ENCODE data around the gene GDF3.
"Not testable (repeated sequence)": the region's sequence is repeated elsewhere in the genome, so short reads cannot be mapped to it uniquely, and the experiment has no call there.

GDF3 gene

DNA sequence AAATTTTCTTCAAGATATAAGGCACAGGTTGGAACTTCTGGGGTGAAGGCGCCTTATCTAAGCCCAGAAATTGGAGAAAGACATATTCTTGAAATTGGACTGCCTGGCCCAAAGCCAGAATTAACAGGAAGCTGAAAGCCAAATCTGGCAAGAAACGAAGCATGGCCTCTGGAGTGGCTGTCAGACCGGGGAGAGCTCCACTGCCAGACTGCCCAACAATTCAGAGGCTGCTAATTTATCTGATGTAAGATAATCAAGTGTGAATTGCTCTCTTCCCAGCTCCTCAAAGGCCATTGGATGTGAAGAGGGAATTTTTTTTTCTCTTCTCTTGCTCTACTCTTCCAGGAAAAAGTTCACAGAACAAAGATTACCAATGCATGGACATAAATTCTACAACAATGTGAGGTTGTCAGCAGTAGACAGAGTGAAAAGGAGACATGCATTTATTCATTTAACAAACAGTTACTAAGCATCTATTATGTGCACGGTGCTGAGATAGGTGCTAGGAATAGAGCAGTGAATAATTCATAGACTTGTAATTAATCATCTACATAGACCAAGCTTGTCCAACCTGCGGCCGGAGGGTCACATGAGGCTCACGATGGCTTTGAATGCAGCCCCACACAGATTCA lies at the start of gene GDF3:
Gene GDF3, minus strand, starts transcription at position 210 of the 632 bp plus-strand sequence. Its CDS starts 47 bp downstream, at position 163.
- DNase-seq (ENCODE audit: low spot score), result peak; percentile 20

DNA sequence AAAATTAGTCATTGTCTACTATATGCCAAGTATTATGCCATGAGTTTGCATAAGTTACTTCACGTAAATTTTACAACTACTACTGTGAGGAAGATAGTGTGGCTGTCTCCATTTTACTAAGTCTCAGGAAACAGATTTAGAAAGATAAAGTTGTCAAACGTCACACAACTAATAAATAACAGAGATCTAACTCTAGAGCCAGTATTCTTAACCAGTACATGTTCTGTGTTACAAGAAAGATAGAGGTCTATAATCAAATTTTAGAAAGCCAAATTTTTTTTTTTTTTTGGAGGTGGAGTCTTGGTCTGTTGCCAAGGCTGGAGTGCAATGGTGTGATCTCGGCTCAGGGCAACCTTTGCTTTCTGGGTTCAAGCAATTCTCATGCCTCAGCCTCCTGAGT lies 37.4 kb upstream of the GDF3 start:
- no peak for DNase-seq (ENCODE audit: low spot score)

DNA sequence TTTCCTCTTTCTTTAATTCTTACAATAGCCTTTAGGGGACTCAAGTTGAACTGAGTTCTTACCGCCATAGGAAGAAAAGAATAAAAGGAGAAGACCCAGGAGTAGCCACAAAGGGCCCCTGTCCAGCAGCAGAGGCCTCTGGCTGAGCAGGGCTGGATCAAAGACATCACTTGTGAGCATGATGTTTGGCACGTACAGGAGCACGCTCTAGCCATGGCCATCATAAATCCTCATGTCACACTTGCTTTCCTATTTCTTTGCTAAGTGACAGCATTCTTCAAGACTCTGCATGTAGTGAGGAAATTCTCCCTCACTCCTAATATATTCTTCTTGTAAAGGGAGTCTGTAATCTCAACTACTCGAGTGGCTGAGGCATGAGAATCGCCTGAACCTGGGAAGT lies 35.9 kb upstream of the GDF3 start:
- DNase-seq (ENCODE audit: low spot score), result no peak

DNA sequence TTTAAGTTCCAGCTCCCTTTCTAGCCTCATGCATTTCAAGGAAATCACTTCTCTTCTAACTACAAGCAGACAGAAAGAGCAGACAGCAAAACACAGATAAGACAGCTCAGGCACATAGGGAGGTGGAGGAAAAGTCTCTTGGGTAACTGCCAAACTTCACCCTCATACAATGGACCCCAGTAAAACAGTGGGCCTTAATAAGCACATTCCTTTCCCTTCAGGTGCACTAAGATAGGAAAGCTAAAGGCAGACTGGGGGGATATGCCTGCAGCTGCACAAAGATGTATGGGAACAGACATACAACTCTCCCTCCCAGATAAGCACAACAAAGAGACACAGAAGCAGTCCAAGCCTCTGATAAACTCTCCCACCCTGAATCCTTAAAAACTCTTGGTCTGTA lies 35.4 kb upstream of the GDF3 start:
- DNase-seq (ENCODE audit: low spot score), result not testable (repeated sequence)

DNA sequence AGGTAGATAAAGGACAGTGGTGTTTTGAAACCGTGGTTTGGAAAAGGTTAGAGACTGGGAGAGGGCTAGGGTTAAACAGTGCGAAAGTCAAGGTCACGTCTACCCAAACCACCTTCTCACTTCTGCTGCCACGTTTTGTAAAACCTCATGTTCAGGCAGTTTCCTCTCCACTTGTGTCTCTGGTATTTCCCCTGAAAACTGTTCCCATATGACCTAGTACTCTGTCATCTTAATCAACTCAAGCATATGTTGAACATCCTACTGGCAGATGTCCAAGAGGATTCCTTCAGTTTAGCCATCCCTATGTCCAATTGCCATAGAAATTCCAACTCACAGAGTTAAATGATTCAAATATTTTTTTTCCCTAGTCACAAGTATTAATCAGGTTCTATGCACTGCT lies 34.2 kb upstream of the GDF3 start:
- no peak for DNase-seq (ENCODE audit: low spot score)

DNA sequence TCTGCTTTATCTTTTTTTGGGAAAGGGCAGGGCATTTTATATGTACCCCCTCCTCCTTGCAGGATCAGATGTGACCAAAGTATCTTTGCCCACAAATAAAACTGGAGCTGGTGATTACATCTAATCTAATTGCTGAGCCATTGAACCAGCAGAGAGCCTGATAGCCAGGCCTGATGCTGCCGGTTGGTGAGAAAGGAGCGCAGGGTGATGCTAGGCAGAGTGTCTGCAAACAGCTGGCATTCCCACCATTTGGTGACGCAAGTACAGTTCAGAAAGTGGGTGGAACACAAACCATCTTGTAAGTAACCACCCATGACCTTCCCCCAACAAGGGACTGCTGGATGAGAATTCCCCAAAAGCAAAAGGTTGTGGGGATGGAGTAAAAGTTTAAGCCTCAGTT lies 28.4 kb upstream of the GDF3 start:
- no peak for DNase-seq (ENCODE audit: low spot score)

DNA sequence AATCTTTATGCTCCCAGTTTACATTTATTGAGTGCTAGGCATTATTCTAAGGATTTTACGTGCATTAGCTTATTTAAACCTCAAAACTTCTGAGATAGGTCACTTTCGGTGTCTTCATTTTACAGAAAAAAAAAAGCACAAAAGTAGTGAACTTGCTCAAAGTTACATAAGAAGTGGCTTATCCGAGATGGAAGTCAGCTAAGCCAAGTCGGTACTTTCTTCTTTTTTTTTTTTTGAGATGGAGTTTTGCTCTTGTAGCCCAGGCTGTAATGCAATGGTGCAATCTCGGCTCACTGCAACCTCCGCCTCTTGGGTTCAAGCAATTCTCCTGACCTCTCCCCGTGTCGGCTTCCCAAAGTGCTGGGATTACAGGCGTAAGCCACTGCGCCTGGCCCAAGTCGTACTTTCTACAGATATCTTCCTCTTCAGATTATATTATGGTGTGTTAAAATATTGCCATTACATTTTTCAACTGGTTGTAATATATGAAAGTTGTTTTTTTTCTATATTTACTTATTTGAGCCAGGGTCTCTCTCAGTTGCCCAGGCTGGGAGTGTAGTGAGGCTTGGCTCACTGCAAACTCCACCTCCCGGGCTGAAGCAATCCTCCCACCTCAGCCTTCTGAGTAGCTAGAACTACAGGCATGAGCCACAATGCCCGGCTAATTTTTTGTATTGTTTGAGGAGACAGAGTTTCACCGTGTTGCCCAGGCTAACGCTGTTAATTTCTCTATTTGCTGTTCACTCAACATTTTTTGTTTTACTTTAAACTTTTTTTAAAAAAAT lies 24.6 kb upstream of the GDF3 start:
- DNase-seq (ENCODE audit: low spot score), result no peak

DNA sequence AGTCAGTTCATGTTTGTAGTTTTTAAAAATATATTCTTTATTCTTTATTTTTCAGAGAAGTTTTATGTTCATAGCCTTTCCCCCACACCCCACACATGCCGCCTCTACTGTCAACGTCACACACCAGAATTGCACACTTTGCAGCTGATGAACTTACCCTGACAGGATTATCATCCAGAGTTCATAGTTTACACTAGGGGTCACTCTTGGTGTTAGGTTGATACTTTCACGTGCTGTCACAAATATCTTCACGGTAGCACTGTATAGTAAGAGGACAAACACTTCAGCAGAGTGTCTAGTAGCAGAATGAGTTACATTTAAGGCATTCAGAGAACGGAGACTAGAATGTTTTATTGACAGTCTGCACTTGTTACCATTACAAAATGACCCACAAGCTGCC lies 20.8 kb upstream of the GDF3 start:
- DNase-seq (ENCODE audit: low spot score), result no peak

DNA sequence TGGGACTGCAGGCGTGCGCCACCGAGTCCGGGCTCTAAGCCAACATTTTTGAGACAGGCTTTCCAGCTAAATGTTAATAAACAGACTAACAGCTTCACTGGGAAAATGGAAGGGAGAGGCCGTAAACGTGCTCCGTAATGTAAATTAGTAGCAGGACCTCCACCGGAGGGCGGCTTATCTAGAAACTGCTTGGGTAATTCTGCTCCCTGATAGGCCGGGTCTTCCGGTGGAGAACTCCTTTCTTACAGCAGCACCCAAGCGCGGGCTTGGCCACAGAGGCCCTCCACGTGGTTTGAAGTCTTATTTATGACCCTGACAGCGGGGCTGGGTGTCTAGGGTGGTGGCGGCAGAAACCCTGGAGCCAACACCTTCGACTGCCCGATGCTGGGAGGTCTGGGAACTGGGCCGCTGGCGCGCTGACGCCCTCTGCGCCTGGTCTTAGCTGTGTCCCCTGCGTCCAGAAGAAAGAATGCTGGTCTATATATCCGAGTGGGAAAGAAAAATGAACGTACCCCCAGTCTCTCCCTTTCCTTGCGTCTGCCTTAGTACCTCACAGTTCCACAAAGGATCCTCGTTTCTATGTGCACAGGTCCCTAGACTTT lies 17.4 kb upstream of the GDF3 start:
- no peak for DNase-seq (ENCODE audit: low spot score)

DNA sequence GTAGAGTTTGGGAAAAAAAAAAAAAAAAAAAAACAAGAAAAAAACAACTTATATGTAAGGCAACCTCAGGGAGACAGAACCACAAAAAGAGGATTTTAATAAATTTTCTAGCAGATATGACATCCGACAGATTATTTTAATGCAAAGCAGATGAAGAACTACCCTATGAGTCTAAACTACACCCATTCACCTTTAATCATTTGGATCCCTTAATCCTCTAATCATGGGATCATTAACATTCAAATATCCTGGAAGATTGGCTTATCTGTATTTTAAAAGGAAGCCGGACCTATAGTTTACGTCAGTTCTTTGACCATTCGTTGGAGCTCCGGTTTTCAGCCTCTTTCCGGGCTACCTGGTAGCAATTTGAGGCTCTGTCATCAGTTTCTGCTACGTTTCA lies 15.6 kb upstream of the GDF3 start, which contains the start of gene DPPA3:
Gene DPPA3, plus strand, starts transcription at position 301 of the 400 bp plus-strand sequence. CDS start 138 bp downstream, outside the sequence.
- DNase-seq (ENCODE audit: low spot score), result no peak

DNA sequence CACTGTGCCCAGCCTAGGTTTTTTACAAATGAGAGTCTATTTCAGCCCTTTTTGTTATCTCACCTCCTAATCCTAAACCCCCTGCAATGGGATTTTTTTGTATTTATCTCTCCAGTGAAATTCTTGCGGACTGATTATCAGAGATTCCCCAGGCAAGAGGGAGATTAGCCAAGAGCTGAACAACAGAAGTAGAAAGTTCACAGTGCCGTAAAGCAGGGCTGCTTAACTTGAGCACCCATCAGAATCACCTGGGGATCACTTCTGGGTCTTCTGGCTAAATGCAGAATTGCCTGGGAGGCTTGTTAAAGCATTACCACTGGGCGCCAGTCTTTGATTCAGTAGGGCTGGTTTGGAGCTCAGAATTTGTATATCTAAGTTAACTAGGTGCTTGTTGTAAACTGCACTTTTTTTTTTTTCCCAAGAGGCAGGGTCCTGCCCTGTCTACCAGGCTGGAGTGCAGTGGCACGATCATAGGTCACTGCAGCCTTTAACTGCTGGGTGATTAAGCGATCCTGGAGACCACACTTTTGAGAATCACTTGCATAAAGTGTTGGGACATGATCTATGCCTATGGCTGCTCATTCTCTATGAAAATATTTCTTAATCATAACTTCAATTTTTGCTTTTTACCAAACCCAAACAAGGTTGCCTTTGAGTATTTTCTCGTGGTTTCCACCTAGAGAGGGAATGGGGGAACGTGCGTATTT lies 14.5 kb upstream of the GDF3 start:
- DNase-seq (ENCODE audit: low spot score), result no peak

DNA sequence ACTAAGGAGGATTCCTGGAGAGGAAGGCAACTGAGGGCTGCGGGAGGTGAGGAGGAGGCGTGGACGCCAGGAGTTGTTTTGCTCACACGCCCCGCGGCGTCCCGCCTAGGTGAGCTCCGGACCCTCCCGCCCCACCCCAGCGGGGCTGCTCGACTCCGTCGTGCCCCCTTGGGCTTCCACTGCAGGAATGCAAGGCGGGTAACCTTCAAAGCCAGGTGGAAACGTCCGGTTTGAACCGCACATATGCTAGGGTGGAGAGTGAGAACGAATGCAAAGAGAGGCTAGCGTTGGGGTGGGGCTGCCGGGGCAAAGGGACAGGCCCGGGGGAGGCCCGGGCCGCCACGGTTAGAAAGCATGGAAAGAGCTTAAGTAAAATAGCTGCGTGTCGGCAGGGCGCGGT lies 10.3 kb upstream of the GDF3 start:
- no peak for DNase-seq (ENCODE audit: low spot score)

DNA sequence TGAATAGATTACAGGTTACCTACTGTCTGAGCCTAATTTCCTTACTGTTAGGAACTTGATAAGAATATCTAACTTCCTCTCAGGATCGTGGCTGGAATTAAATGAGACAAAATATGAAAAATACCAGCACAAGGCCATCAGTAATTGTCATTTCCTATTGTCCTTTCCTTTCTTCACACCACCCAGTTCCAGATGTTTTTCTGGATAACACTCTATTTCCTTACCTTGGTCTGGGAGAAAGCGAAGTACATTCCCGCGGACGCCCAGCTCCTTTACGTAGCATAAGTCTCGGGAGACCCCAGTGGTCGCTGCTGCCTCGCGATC lies 376 bp downstream of the GDF3 start:
- no peak for DNase-seq (ENCODE audit: low spot score)

DNA sequence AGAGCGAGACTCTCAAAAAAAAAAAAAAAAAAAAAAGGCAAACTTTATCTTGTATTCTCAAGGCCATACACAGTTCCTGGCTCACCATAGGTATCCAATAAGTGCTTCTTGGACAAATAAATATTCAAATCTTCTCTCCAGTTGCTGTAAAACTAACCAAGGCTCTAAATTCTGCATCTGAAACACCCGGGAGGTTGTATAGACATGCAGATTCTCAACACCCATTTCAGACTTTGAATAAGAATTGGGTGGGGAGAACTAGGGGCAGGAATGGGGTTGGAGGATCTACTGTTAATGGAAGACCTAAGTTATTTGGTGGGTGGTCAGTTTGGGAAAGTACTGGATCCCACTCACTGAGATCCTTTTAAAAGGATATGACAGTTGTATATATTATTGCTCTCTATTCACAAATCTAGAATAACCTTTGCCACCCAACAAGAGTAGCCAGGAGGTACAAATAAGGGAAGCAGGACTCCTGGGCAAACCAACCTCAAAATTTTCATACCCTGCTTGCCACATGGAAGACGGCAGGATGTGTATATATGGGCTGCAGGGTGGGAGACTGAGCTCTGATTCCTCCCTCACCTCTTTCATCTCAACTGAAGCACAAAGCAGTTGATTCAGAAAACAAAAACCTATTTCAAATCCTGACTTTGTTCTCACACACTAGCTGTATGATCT lies 879 bp downstream of the GDF3 start:
- no peak for DNase-seq (ENCODE audit: low spot score)

DNA sequence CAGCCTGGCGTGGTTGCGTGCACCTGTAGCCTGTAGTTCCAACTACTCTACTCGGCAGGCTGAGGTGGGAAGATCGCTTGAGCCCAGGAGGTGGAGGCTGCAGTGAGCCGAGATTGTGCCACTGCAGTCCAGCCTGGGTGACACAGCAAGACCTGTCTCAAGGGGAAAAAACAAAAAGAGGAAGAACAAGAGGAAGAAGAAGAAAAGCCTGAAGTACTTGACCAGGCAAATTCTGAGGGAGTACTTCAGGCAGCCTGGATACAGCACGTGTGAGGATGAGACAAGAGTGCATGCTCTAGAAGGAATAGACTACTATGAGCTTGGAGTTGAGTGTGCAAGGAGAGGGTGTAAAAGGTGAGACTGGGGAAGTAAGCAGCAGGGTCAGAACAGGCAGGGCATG lies 1.8 kb downstream of the GDF3 start:
- DNase-seq (ENCODE audit: low spot score), result no peak

DNA sequence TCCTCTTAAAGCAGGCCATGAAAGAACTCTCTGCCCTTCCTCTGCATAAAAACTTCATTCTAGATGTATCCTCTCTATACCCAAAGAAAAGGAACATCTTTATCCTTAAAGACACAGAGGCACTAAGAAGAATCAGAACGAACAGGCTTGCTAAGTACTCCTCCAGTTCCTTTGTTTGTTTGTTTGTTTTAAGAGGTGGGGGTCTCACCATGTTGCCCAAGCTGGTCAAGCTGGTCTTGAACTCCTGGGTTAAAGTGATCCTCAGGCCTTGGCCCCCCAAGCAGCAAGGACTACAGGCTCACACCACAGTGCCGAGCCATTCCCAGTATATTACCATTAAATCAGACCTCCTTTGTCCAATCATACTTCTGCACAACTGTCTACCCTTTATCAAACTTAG lies 14.0 kb downstream of the GDF3 start:
- no peak for DNase-seq (ENCODE audit: low spot score)

DNA sequence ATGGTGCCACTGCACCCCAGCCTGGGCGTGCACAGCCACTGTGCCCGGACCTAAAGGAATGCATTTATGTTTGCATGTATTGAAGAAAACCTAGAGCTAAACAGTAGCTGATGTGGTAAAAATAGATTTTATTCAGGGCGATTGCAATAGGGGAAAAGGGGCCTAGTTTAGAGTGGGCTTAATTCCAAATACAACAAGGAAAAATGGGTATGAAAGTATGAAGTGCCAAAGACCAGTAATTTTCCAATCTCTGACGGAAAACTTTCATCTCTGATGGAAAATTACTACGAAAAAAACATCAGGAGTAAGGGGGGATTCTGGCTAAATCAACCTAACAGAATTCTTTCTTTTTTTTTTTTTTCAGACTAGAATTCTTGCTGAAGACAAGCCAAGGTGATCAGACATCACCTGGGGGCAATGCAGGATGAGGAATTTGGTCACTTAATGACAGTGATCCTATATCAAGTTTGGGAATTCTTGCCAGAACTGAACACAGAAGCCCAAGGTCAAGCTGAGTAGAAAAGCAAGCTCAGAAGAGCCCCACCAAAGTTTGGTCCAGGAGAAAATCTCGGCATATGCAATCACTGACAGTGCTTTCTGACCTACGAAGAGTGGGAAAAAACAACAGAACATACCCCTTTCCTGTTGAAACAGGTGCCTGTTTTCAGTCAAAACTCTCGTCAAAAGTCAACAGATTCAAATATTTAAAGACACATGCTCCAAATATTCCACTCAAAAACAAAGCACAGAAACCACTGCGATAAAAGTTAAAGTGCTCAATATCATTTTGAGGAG lies 16.1 kb downstream of the GDF3 start:
- DNase-seq (ENCODE audit: low spot score), result no peak

DNA sequence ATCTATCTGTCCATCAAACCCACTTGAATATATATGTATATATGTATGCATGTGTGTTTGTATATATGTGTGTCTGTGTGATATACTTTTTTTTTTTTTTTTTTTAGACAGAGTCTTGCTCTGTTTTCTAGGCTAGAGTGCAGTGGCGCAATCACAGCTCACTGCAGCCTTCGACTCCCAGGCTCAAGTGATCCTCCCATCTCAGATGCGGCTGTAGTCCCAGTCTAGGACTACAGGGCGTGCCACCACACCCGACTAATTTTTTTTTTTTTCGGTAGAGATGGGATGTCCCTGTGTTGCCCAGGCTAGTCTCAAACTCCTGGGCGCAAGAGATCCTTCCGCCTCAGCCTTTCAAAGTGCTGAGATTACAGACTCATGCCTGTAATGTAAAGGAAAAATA lies 16.8 kb downstream of the GDF3 start:
- no peak for DNase-seq (ENCODE audit: low spot score)

DNA sequence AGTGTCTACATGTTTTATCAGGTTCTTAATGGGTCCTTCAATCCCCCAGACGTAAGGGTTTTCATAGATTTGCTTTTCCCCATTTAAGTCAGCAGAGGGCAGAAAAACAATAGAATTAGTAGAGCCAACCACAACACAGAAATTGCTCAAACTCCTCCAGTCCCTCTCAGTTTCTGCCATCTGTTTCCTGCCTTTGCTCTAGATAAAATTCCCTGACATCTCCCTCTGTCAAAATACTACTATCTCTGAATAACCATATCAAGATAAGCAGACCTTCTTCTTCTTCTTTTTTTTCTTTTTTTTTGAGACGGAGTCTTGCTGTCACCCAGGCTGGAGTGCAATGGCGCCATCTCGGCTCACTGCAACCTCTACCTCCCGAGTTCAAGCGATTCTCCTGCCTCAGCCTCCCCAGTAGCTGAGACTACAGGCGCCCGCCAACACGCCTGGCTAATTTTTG lies 18.1 kb downstream of the GDF3 start:
- DNase-seq (ENCODE audit: low spot score), result peak; percentile 48

DNA sequence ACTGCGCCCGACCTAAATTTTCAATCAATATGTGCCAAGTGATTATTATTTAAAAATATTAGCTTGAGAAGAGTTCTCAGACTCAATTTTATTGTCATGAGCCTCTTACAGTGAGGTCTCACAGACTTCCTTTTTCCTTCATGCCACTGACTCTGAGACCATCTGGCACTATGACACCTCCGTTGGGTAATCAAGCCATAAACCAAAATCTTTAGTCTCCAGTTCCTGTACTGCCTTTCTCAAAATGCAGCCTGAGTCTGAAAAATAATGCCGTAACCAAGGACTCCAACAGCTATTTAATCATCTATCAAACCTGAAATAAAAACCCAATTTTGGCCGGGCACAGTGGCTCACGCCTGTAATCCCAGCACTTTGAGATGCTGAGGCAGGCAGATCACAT lies 20.1 kb downstream of the GDF3 start:
- not testable (repeated sequence) for DNase-seq (ENCODE audit: low spot score)

DNA sequence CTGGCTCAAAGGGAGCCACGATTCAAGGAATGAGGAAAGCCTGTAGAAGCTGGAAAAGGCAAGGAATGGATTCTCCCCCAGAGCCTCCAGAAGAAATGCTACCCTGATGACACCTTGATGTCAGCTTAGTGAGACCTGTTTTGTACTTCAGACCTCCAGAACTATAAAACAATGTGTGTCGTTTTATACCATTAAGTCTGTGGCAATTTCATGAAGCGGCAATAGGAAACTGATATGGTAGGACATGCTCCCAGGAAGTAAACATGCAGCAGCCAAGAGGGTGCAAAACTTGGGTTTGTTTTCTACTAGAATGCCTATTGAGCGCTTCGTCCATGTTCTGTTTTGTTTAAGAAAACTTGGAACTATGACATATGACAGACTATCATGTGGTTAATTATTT lies 27.4 kb downstream of the GDF3 start:
- no peak for DNase-seq (ENCODE audit: low spot score)
